Hepatocyte (in vitro differentiated cells): ENCODE results near the gene DLL1.

ENCODE experiments used
- EZH2 ChIP-seq: fragments of 200-600 bp; sonication (generic); IDR thresholded peaks from 2 replicates; pipeline ENCODE4 v1.6.1; 2016; ENCODE audit warnings: antibody characterized with exemption, mild to moderate bottlenecking, borderline replicate concordance
- EZH2phosphoT487 ChIP-seq: fragments of 200-600 bp; sonication (generic); IDR thresholded peaks from one replicate; pipeline ENCODE4 v1.6.1; 2018; ENCODE audit warnings: antibody characterized with exemption, mild to moderate bottlenecking, low read depth, moderate library complexity; ENCODE audit not compliant: unreplicated experiment, severe bottlenecking
- TF ChIP-seq, protein P1 (sequence below): fragments of 200-600 bp; sonication (generic); IDR thresholded peaks from 2 replicates; pipeline ENCODE4 v1.5.1; 2016; ENCODE audit warnings: antibody characterized with exemption, mild to moderate bottlenecking; ENCODE audit not compliant: poor library complexity

- TF ChIP-seq, protein P1, sequence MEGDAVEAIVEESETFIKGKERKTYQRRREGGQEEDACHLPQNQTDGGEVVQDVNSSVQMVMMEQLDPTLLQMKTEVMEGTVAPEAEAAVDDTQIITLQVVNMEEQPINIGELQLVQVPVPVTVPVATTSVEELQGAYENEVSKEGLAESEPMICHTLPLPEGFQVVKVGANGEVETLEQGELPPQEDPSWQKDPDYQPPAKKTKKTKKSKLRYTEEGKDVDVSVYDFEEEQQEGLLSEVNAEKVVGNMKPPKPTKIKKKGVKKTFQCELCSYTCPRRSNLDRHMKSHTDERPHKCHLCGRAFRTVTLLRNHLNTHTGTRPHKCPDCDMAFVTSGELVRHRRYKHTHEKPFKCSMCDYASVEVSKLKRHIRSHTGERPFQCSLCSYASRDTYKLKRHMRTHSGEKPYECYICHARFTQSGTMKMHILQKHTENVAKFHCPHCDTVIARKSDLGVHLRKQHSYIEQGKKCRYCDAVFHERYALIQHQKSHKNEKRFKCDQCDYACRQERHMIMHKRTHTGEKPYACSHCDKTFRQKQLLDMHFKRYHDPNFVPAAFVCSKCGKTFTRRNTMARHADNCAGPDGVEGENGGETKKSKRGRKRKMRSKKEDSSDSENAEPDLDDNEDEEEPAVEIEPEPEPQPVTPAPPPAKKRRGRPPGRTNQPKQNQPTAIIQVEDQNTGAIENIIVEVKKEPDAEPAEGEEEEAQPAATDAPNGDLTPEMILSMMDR, result no peak
- TF ChIP-seq EZH2phosphoT487 (no peak), EZH2 (no peak)
Measured at GRCh38 chr6:170317076-170317475, 26.2 kb upstream of the DLL1 start.
